GM19351 (cell line): ENCODE measurements around the gene CTDSPL2.
"Not testable (repeated sequence)": the region's sequence is repeated elsewhere in the genome, so short reads cannot be mapped to it uniquely, and the experiment has no call there.

ENCODE experiments used
- ATAC-seq: cut with Tn5 transposase; IDR thresholded peaks from one replicate; pipeline ENCODE4 v1.9.1; 2021; ENCODE audit warnings: mild to moderate bottlenecking, moderate library complexity; ENCODE audit not compliant: unreplicated experiment

CTDSPL2 gene

DNA sequence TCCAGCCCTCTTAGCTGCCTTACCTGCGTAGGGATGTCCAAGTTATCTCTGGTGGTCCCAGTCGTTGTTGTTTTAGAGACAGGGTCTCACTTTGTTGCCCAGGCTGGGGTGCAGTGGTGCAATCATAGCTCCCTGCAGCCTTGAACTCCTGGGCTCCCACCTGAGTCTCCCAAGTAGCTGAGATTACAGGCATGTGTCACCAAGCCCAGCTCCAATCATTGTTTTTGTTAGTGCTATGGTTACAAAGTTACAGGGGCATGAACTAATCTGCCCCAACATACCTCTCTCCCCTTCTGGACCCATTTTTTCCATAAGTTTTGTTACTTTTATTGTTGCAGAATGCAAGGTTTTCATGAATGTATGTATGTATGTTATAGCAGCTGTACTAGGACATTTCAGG lies 54.7 kb downstream of the CTDSPL2 start:
- ATAC-seq, result no peak

DNA sequence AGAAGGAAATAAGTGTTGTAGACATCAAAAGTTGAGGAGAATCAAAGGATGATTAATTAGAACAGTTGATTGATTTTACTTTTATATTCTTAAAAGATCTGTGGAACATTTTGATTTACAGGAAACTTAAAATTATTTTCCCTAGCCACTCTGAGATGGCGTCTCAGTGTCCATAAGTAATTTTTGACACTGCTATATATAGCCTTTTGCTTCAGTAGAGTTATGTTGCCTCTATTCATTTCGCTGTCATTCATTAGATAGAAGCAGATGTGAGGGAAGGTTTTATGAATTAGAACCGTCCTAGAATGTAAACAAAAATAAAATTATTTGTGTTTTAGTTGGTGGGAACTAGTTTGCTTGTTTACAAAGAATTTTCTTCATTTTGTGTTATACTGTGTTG lies 58.5 kb downstream of the CTDSPL2 start:
- no peak for ATAC-seq

DNA sequence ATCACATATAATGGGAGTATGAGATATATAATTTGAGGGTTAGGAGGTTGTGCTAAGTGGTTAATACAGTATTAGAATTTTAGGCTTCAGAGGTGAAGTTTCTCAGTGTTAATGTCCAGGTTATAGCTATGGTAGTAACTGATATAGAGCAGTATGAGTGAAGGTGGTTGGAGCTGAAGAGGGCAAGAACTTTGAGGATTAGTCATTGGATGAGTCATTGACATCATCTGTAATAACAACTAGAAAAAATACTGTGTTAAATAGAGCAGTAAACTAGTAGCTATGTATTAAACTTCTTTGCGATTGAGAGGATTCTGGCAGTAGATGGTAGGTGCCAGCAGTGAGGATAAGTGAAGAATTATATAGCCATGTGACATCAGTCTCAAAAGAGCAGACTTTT lies 62.0 kb downstream of the CTDSPL2 start:
- no peak for ATAC-seq

DNA sequence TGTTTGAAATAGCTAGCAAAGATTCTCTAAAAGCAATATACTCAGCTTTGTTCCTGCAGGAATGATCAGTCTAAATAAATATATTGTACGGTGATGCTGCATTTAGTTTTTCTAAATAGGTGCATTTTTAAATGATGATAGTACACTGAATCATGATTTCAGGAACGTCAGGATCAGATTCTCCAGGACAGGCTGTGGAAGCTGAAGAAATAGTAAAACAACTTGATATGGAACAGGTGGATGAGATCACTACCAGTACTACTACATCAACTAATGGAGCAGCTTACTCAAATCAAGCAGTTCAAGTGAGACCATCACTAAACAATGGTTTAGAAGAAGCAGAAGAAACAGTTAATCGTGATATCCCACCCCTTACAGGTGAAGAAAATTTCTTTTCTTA lies 63.2 kb downstream of the CTDSPL2 start:
- ATAC-seq, result no peak

DNA sequence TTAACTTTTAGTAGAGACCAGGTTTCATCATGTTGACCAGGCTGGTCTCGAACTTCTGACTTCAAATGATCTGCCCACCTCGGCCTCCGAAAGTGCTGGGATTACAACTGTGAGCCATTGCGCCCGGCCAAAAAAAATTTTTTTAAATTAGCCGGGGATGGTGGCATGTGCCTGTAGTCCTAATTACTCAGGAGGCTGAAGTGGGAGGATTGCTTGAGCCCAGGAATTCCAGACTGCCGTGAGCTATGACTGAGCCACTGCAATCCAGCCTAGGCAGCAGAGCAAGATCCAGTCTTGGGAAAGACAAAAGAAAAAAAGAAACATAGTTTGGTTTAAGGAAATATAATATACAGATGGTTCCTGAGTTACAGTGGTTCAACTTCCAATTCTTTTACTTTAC lies 64.6 kb downstream of the CTDSPL2 start:
- no peak for ATAC-seq

DNA sequence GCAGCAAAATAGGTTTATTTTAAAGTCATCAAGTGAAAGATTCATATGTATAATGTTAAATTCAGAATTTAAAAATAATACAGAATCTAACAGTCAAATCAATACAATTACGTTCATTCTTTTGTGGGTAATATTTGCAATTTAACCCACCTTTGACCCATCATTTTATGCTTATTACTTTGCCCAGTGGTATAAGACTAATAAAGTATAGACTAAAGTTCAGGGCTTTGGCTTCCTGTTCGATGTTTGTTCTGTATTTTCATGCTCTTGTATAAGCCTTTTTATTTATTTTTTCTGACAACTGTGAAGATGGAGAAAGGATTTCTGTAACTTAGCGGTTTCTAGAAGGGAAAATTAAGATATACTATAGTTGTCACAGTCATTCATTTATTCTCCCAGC lies 65.2 kb downstream of the CTDSPL2 start:
- ATAC-seq, result no peak

DNA sequence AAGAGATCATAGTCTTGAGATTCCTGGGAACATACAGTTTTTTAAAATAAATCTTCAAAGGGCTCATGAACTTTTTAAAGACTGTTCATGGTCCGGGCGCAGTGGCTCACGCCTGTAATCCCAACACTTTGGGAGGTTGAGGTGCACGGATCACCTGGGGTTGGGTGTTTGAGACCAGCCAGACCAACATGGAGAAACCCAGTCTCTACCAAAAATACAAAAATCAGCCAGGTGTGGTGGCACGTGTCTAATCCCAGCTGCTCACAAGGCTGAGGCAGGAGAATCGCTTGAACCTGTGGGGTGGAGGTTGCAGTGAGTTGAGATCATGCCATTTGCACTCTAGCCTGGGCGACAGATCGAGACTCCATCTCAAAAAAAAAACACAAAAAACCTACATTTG lies 68.1 kb downstream of the CTDSPL2 start:
- ATAC-seq, result no peak

DNA sequence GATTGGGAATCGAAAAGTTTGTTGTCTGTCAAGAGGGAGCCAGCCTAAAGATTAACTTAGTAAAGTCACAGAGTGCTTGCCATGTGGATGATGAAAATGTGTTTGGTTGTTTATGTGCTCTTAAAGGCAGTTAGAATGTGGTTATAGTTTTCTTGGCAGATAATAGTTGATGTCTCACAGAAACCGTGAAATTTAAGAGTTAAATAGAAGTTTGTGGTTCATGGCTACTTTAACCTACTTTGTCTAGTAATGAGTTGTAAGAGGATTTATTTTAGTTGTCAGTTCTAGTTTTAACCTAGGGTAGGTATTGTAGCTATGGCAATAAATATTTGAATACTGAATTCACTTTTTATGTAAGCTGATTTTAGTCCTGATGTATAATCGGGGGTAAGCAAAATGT lies 73.1 kb downstream of the CTDSPL2 start:
- ATAC-seq, result no peak

DNA sequence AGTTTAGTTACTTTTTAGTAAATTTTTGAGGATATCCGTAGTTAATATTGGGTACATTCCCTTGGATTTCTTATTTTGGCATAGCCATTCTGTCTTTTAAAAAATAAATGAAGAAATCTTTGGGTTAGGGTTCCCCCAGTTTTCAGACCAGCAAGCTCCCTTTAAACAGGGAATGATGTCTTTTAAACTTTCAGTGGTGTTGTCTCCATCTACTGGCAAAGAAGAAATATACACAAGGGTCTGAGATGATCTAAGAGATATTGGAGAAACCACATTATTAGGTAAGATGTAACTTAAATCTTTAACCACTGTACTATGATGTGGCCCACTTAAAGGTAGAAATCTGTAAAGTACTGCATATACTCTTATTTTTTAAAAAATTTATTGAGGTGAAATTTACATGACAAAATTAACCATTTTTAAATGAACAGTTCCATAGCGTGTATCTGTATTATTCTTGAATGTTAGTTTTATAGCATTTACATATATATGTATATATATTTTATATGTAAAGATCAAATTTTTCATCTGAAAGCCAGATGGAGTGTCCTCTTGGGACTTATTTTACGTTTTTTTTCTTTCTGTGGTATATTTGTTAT lies 74.4 kb downstream of the CTDSPL2 start:
- ATAC-seq, result no peak

DNA sequence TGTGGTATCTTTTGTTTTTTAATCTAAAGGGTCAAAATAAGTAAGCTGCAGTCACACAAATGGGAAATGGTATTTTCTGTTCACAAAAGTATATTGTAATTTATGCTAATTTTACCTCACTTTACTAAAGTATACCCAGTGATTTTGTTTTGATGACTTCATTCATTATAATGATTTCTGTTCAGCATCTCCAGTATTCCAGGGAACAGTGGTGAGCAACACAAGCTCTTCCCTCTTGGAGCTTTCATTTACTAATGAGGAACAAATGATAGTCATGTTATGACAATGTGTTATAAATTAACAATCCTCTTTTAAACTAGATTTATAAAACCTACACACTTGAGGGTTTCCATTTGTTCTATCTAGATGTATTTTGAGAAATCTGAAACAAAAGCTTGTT lies 89.0 kb downstream of the CTDSPL2 start:
- no peak for ATAC-seq

DNA sequence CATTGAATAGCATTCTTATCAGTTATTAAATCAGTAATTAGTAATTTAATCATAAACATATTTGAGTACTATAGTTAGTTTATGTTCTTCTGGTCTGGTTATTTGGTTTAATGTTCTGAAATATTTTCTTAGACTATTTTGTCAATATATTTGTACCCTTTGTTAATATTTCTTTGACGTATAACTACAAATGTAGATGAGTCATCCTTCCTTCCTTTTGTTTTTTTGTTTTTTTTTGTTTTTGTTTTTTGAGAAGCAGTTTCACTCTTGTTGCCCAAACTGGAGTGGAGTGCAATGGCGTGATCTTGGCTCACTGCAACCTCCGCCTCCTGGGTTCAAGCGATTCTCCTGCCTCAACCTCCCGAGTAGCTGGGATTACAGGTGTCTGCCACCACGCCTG lies 92.1 kb downstream of the CTDSPL2 start:
- no peak for ATAC-seq

DNA sequence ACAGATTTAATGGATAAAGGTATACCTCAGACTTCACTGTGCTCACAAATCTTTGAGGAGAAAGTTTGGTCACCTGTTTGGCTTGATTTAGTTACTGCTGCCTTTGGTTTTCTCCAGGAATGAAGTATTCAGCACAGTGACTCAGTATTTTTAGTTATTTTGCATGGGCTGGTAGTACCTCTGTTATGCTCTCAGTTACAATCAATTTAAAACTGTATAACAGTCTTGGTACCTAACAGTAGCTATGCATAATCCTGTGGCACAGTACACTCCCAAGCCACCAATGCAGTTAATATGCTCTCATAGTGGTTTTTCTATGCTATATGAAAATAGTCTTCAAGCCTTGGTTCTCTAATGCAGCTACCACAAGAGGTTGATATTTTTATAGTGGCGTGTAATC lies 97.6 kb downstream of the CTDSPL2 start:
- ATAC-seq, result no peak

DNA sequence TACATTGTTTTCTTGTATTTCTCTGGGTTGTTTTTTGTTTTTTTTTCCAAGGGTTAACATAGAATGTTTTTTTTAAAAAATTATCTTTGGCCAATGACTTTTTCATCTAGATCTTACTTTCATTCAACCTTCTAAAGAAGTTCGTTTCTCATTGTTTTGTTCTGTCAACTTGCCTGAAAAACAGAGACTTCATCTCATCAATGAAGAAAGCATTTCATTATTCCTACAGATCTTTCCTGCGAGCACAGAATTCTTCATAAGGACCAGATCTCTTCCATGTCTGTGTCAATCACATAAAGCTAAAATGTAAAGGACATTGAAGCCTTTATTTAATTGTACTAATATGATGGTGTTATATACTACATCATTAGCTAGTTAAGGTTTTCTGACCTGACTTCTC lies 99.8 kb downstream of the CTDSPL2 start:
- ATAC-seq, result no peak

DNA sequence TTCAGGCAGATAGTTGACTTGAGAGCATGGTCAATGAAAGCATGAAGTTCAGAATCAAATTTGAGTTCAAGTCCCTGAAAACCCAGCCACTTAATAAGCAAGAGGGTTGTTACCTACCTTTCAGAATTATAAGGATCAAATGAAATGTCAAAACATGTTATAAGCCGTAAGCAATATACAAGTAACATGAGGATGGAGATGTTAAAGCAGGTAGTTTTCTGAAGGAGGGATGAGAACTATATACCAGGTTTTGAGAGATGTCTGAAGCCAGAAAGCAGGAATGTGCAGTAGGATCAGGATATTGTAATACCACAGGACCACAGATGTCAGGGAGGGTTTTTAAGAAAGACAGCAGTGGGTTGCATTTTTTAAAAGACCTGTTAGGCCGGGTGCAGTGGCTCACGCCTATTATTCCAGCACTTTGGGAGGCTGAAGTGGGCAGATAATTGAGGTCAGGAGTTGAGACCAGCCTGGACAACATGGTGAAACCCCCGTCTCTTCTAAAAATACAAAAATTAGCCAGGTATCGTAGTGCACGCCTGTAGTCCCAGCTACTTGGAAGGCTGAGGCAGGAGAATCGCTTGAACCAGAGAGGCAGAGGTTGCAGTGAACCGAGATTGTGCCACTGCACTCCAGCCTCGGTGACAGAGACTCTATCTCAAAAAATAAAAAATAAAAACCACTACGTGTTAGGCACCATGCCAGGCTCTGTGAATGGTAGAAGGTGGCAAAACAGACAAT lies 102.6 kb downstream of the CTDSPL2 start:
- no peak for ATAC-seq

DNA sequence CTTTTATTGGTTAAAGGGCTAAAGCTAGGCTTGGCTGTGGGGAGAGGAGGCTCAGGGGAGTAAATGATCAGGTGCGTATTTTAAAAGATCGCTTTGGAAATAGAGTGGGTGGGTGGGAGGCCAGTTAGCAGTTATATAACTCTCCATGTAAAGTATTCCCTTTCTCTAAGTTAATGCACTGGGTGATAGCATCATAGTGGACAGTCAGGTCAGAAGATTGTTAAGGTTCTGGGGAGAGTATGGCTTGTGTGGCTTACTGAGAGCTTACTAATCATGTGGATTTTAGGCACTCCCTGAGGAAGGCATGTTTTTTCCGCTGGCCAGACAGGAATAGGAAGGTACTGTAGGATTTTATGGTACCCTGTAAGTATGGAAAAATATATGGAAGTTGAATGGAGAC lies 103.2 kb downstream of the CTDSPL2 start:
- ATAC-seq, result no peak

DNA sequence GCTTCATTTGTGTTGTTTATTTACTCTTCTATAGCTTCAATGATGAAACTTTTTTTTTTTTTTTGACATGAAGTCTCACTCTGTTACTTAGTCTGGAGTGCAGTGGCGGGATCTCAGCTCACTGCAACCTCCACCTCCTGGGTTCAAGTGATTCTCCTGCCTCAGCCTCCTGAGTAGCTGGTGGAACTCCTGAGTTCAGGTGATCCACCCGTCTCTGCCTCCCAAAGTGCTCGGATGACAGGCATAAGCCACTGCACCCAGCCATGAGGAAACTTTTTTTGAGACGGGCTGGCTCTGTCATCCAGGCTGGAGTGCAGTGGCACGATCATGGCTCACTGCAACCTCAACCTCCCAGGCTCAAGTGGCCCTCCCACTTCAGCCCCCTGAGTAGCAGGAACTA lies 104.8 kb downstream of the CTDSPL2 start:
- not testable (repeated sequence) for ATAC-seq

DNA sequence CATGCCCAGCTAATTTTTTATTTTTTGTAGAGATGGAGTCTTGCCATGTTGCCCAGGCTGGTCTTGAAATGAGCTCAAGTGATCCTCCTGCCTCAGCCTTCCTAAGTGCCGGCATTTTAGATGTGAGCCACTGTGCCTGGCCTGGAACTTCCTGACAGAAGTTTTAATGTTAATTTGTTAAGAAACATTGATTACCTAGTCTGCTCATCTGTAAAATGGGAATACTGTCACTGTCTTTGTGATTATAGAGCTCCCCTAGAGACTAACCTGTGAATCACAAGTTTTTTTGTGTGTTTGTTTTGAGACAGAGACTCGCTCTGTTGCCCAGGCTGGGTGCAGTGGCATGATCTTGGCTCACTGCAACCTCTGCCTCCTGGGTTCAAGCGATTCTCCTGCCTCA lies 105.3 kb downstream of the CTDSPL2 start:
- no peak for ATAC-seq

DNA sequence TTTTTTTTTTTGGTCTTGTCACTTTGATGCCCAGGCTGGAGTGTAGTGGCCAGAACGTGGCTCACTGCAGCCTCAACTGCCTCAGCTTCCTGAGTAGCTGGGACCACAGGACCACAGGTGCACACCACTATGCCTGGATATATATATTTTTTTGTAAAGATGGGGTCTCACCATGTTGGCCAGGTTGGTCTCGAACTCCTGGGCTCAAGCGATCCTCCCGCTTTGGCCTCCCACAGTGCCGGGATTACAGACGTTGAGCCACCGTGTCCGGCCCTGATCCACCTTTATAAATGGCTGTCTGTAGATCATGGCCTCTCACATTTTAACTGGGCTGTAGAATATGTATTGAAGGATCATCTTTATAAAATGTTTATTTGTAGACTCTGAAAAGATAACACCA lies 107.7 kb downstream of the CTDSPL2 start:
- ATAC-seq, result no peak

DNA sequence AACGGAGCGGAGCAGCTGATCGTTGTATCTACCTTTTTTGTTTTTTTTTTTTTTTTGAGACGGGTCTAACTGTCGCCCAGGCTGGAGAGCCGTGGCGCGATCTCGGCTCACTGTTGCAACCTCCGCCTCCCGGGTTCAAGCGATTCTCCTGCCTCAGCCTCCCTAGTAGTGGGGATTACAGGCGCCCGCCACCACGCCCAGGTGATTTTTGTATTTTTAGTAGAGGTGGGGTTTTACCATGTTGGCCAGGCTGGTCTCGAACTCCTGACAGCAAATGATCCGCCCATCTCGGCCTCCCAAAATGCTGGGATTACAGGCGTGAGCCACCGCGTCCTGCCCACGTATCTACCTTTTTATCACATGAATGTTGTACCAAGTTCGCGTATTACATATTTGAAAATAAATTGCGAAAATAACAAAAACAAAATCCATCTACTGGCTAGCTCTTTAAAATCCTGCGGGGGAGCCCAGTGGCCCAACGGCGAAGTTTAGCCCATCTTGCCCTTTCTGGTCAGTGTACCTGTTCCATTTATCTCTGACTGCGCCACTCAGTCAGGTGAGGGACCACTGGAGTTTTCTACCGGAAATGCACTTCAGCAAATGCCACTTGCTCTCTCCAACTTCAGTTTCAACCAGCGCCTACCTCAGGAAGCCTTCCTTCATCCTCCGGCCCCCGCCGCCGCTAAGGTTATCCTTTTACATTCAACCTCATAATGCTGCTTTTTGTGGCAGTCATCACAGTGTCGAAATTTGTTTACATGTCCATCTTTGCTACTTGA lies 108.3 kb downstream of the CTDSPL2 start:
- no peak for ATAC-seq

DNA sequence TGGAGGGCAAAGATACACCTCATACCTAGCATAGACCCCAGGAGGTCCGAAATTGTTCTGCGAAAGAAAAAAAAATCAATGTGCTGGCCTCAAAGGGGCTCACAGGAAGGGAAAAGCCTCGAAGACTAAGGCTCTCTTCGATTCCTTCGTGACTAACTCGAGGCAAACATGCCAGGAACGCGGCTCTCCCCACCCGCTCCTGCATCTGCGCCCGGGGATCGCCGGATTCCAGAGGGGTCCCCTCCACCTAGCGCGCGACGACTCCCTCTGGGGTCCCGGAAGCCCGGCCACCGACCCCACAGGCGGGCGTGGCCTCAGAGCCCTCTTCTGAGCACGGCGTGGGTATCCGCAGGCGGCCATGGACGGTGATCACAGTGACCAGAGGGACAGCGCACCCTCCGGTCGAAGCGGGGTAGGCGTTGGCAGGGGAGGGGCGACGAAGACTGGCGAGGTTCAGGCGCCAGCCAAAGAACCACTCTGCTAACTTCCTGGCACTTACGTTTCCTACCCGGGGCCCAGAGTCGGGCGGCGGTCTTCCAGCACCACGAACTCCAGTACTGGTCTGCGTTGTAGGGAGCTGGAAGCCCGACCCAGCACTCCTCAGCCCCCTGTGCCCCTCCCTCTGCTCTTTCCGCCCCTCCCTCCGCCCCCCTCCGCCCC lies 109.0 kb downstream of the CTDSPL2 start:
- peak; percentile 55 for ATAC-seq

DNA sequence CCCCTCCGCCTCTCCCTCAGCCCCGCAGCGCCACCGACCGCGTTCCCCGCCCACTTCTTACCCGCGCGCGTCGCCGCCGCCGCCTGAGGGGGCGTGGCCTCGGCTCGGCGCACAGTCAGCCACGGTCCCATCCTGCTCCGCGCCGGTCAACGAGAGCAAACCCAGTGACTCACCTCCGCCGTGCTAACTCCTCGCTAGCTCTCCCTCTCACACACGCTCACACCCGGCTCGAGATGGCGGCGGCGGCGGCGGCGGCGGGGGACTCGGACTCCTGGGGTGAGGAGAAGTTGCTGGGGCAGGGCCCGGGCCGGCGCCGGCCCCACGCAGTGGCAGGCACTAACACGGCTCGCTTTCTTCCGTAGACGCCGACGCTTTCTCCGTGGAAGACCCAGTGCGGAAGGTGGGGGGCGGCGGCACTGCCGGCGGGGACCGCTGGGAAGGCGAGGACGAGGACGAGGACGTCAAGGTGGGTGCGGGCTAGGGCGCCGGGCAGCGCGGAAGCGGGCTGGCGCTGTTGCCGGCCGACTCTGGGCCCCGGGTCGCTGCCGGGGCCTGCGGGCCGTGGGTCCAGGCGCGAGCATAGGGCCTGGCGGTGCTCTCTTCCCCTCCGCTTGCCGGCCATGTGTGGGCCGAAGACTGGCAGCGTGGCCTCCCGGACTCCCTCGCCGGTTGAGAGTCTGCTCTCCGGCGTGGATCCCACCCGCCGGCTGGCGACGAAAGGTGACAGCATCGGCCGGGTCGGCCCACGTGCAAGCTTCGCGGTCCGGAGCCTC lies 109.7 kb downstream of the CTDSPL2 start, which contains the start of gene EIF3J:
EIF3J (plus strand) TSS at position 186 of the 773 bp plus-strand sequence; CDS start at position 234, 48 bp downstream.
- ATAC-seq, result peak; percentile 87
